ENCODE data around the gene PAM. TPM values are rescaled to one million over a fixed set of nuclear protein-coding genes. Genes with fewer than 3 reads are reported as not detected.

The PAM gene
- total RNA-seq, 1 experiment from 2014 or later: 257 TPM

DNA sequence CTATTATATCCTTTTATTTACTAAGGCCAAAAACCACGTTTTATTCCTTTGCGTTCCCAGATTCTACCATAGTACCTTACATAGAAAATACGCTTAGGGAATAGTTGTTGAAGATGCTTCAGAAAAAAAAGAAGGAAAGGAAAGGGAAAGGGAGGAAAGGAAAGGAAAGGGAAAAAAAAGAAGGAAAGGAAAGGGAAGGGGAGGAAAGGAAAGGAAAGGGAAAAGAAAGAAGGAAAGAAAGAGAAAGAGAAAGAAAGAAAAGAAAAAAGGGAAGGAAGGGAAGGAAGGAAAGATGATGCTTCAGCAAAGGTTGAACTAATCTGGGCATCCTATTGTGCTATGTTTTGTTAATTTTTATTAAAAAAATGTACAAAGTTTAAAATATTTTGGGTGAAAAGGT lies 233.4 kb downstream of the PAM start (continued):
- TF ChIP-seq EZH2 (IDR thresholded peaks at IDR 0.05) (no peak), CBX3 (IDR thresholded peaks at IDR 0.05; ENCODE audit: low read depth) (no peak), SIN3A (IDR thresholded peaks at IDR 0.05; ENCODE audit: low read depth) (no peak), EZH2phosphoT487 (IDR thresholded peaks at IDR 0.05; ENCODE audit: borderline replicate concordance) (no peak), JUND (IDR thresholded peaks at IDR 0.05) (no peak), POLR2AphosphoS5 (IDR thresholded peaks at IDR 0.05; ENCODE audit: low read depth, low read length) (no peak), YY1 (IDR thresholded peaks at IDR 0.05; ENCODE audit: extremely low read depth, insufficient replicate concordance, low read depth, low read length) (no peak), SRF (IDR thresholded peaks at IDR 0.05; ENCODE audit: low read depth) (no peak)
- TF ChIP-seq, protein P1, sequence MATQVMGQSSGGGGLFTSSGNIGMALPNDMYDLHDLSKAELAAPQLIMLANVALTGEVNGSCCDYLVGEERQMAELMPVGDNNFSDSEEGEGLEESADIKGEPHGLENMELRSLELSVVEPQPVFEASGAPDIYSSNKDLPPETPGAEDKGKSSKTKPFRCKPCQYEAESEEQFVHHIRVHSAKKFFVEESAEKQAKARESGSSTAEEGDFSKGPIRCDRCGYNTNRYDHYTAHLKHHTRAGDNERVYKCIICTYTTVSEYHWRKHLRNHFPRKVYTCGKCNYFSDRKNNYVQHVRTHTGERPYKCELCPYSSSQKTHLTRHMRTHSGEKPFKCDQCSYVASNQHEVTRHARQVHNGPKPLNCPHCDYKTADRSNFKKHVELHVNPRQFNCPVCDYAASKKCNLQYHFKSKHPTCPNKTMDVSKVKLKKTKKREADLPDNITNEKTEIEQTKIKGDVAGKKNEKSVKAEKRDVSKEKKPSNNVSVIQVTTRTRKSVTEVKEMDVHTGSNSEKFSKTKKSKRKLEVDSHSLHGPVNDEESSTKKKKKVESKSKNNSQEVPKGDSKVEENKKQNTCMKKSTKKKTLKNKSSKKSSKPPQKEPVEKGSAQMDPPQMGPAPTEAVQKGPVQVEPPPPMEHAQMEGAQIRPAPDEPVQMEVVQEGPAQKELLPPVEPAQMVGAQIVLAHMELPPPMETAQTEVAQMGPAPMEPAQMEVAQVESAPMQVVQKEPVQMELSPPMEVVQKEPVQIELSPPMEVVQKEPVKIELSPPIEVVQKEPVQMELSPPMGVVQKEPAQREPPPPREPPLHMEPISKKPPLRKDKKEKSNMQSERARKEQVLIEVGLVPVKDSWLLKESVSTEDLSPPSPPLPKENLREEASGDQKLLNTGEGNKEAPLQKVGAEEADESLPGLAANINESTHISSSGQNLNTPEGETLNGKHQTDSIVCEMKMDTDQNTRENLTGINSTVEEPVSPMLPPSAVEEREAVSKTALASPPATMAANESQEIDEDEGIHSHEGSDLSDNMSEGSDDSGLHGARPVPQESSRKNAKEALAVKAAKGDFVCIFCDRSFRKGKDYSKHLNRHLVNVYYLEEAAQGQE (IDR thresholded peaks at IDR 0.05; ENCODE audit: low read depth): no peak
- TF ChIP-seq, protein P2, sequence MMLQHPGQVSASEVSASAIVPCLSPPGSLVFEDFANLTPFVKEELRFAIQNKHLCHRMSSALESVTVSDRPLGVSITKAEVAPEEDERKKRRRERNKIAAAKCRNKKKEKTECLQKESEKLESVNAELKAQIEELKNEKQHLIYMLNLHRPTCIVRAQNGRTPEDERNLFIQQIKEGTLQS (IDR thresholded peaks at IDR 0.05): no peak

DNA sequence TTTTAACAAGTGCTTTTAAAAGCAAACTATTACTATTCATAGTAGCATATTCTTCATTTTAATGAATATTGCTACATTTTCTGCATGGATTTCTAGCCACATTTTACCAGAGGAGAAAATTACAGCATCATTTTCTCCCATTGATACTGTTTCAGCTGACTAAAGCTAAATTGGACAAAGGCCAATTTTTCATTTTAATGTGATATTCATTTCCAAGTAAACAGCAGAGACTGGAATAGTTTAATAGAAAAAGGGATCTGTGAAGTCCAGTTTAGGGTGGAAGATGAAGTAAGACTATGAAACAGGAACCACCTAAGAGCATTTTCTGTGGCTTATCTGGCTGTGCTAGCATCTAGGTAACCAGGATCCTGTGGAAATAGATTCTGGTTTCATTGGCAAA lies 236.7 kb downstream of the PAM start:
- H3K27me3 ChIP-seq (ENCODE audit: insufficient read depth, low read length): no peaks in the 10 kb centered on the region
- H3K9ac ChIP-seq (ENCODE audit: low read length): no peak overlapping the region
- no peaks in the 10 kb centered on the region for H3K4me1 ChIP-seq (ENCODE audit: control insufficient read depth in 1 of 2, insufficient read depth in 2 of 2, low read length in 2 of 2)
- ATAC-seq (no peak), DNase-seq (ENCODE audit: low read depth, low spot score) (no peak)
- peaks cover 0 to 5% of the 10 kb centered on the region in 2 experiments; a peak in 1 of 4 replicates for H3K36me3 ChIP-seq (ENCODE audit: control insufficient read depth in 1 of 2, insufficient read depth in 2 of 2, low read length in 2 of 2)
- H4K20me1 ChIP-seq (ENCODE audit: insufficient read depth): no peaks in the 10 kb centered on the region
- ChIA-PET RAD21 (ENCODE audit: low non-redundant PET in 1 of 2, low total read pairs in 2 of 2, uncharacterized antibody in 2 of 2, unreplicated experiment in 2 of 2) (no interaction called here), CTCF (no interaction called here), POLR2A (no interaction called here)
- H3K9me2 ChIP-seq (ENCODE audit: insufficient read depth): no peaks in the 10 kb centered on the region
- intact Hi-C loops (cut with micrococcal nuclease): no loop called here
- H3K9me3 ChIP-seq (ENCODE audit: control insufficient read depth in 1 of 2, insufficient read depth in 1 of 2, low read depth in 1 of 2, low read length in 2 of 2): no peaks in the 10 kb centered on the region
- no peak overlapping the region for H2AFZ ChIP-seq (ENCODE audit: low read depth, low read length, poor library complexity, severe bottlenecking)
- H3K4me2 ChIP-seq (ENCODE audit: low read length): no peak overlapping the region
- H3K79me2 ChIP-seq (ENCODE audit: insufficient read depth, low read length): no peaks in the 10 kb centered on the region
- no peak overlapping the region for H3K27ac ChIP-seq (ENCODE audit: low read depth, low read length)
- no peak overlapping the region for H3K4me3 ChIP-seq (replicated peaks in 1 of 2; ENCODE audit: low read depth in 1 of 2, low read length in 2 of 2)
- no TSS peak for BruUV-seq (replicated peaks)
- TF ChIP-seq SIN3A (IDR thresholded peaks at IDR 0.05; ENCODE audit: low read depth): no peak
- no peak for TF ChIP-seq JUND (IDR thresholded peaks at IDR 0.05)
- no peak for TF ChIP-seq ZNF274 (IDR thresholded peaks at IDR 0.05; ENCODE audit: low read depth, low read length)
- TF ChIP-seq CBX3 (IDR thresholded peaks at IDR 0.05; ENCODE audit: low read depth): no peak
- no peak for TF ChIP-seq TCF7L2 (IDR thresholded peaks at IDR 0.05; ENCODE audit: borderline replicate concordance, extremely low read depth, insufficient read depth, insufficient read length)
- no peak for TF ChIP-seq SRF (IDR thresholded peaks at IDR 0.05; ENCODE audit: low read depth)
- TF ChIP-seq ELF1 (IDR thresholded peaks at IDR 0.05; ENCODE audit: borderline replicate concordance, low read depth): no peak
- TF ChIP-seq EZH2phosphoT487 (IDR thresholded peaks at IDR 0.05; ENCODE audit: borderline replicate concordance): no peak
- TF ChIP-seq EZH2 (IDR thresholded peaks at IDR 0.05): no peak
- TF ChIP-seq, protein P3, sequence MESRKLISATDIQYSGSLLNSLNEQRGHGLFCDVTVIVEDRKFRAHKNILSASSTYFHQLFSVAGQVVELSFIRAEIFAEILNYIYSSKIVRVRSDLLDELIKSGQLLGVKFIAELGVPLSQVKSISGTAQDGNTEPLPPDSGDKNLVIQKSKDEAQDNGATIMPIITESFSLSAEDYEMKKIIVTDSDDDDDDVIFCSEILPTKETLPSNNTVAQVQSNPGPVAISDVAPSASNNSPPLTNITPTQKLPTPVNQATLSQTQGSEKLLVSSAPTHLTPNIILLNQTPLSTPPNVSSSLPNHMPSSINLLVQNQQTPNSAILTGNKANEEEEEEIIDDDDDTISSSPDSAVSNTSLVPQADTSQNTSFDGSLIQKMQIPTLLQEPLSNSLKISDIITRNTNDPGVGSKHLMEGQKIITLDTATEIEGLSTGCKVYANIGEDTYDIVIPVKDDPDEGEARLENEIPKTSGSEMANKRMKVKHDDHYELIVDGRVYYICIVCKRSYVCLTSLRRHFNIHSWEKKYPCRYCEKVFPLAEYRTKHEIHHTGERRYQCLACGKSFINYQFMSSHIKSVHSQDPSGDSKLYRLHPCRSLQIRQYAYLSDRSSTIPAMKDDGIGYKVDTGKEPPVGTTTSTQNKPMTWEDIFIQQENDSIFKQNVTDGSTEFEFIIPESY (IDR thresholded peaks at IDR 0.05; ENCODE audit: extremely low read depth, insufficient replicate concordance, low read length): no peak
- no peak for TF ChIP-seq POLR2A (IDR thresholded peaks at IDR 0.05; ENCODE audit: borderline replicate concordance, extremely low read depth, insufficient read depth, insufficient read length)
- TF ChIP-seq, protein P4, sequence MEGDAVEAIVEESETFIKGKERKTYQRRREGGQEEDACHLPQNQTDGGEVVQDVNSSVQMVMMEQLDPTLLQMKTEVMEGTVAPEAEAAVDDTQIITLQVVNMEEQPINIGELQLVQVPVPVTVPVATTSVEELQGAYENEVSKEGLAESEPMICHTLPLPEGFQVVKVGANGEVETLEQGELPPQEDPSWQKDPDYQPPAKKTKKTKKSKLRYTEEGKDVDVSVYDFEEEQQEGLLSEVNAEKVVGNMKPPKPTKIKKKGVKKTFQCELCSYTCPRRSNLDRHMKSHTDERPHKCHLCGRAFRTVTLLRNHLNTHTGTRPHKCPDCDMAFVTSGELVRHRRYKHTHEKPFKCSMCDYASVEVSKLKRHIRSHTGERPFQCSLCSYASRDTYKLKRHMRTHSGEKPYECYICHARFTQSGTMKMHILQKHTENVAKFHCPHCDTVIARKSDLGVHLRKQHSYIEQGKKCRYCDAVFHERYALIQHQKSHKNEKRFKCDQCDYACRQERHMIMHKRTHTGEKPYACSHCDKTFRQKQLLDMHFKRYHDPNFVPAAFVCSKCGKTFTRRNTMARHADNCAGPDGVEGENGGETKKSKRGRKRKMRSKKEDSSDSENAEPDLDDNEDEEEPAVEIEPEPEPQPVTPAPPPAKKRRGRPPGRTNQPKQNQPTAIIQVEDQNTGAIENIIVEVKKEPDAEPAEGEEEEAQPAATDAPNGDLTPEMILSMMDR (IDR thresholded peaks at IDR 0.05 in 2 of 3, conservative IDR thresholded peaks at IDR 0.05 in 1 of 3; ENCODE audit: borderline replicate concordance in 1 of 3, insufficient read depth in 1 of 3, low read depth in 2 of 3, low read length in 2 of 3): no peak
- no peak for TF ChIP-seq ZFX (IDR thresholded peaks at IDR 0.05)
- no peak for TF ChIP-seq CEBPB (IDR thresholded peaks at IDR 0.05; ENCODE audit: low read depth)
